Effector memory CD4-positive, alpha-beta T cell (primary cell): ENCODE measurements around the gene NCOA7.
"Not testable (repeated sequence)": the region's sequence is repeated elsewhere in the genome, so short reads cannot be mapped to it uniquely, and the experiment has no call there.

Source experiments
- DNase-seq, 3 donors: peaks; one replicate each; pipeline ENCODE4 v3.0.0-alpha.2; 2020
- H3K27ac ChIP-seq: 2 replicates; pipeline ENCODE4 v1.7.0; 2013; ENCODE audit warnings: mild to moderate bottlenecking, low read length, moderate library complexity; ENCODE audit not compliant: insufficient read depth, poor library complexity, severe bottlenecking
- H3K27me3 ChIP-seq: replicated peaks from 2 replicates; pipeline ENCODE4 v1.7.0; 2013; ENCODE audit warnings: mild to moderate bottlenecking, low read length; ENCODE audit not compliant: insufficient read depth, control insufficient read depth, poor library complexity, severe bottlenecking
- H3K36me3 ChIP-seq: 2 replicates; pipeline ENCODE4 v1.7.0; 2013; ENCODE audit warnings: mild to moderate bottlenecking, low read length, moderate library complexity; ENCODE audit not compliant: control insufficient read depth, insufficient read depth
- H3K4me1 ChIP-seq: 2 replicates; pipeline ENCODE4 v1.7.0; 2013; ENCODE audit warnings: low read length, mild to moderate bottlenecking; ENCODE audit not compliant: control insufficient read depth, insufficient read depth, poor library complexity, severe bottlenecking
- H3K4me3 ChIP-seq: 2 replicates; pipeline ENCODE4 v1.7.0; 2013; ENCODE audit warnings: low read length, low read depth, mild to moderate bottlenecking; ENCODE audit not compliant: insufficient read depth, poor library complexity, severe bottlenecking
- H3K9me3 ChIP-seq: 2 replicates; pipeline ENCODE4 v1.7.0; 2013; ENCODE audit warnings: mild to moderate bottlenecking, low read length, moderate library complexity; ENCODE audit not compliant: control insufficient read depth

NCOA7 gene

GRCh38 chr6:125886914-125887313 is 96.2 kb downstream of the NCOA7 start:
- Histone ChIP-seq H3K4me1 (no peaks in the 10 kb centered on the region), H3K27ac (no peak overlapping the region), H3K9me3 (no peaks in the 10 kb centered on the region), H3K27me3 (no peaks in the 10 kb centered on the region), H3K36me3 (peaks cover 46% of the 10 kb centered on the region), H3K4me3 (no peak overlapping the region)
- DNase-seq = no peak

GRCh38 chr6:125887372-125887771 is 96.6 kb downstream of the NCOA7 start:
- Histone ChIP-seq H3K4me1 (no peaks in the 10 kb centered on the region), H3K36me3 (peaks cover 41% of the 10 kb centered on the region), H3K4me3 (no peak overlapping the region), H3K27me3 (no peaks in the 10 kb centered on the region), H3K27ac (no peak overlapping the region), H3K9me3 (no peaks in the 10 kb centered on the region)
- no peak for DNase-seq

DNA sequence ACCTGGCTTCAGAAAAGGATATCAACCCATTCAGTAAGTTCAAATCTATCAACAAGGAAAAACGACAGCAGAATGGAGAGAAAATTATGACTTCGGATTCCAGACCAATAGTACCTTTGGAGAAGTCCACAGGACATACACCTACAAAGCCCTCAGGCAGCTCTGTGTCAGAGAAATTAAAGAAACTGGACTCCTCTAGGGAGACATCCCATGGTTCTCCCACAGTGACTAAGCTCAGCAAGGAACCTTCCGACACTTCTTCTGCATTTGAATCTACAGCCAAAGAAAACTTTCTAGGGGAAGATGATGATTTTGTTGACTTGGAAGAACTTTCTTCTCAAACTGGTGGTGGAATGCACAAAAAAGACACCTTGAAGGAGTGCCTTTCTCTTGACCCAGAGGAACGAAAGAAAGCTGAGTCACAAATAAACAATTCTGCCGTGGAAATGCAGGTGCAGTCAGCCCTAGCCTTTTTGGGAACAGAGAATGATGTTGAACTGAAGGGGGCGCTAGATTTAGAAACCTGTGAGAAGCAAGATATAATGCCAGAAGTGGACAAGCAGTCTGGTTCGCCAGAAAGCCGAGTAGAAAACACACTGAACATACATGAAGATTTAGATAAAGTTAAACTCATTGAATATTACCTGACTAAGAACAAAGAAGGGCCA is 98.4 kb downstream of the NCOA7 start:
- no peaks in the 10 kb centered on the region for H3K9me3 ChIP-seq
- no peaks in the 10 kb centered on the region for H3K27me3 ChIP-seq
- DNase-seq = peak in 1 of 3 donors; percentile 3
- no peak overlapping the region for H3K27ac ChIP-seq
- H3K36me3 ChIP-seq = peaks cover 39% of the 10 kb centered on the region
- no peaks in the 10 kb centered on the region for H3K4me1 ChIP-seq
- no peak overlapping the region for H3K4me3 ChIP-seq

- H3K4me3 ChIP-seq = no peak overlapping the region
- H3K27ac ChIP-seq = no peak overlapping the region
- DNase-seq = no peak
- no peaks in the 10 kb centered on the region for H3K9me3 ChIP-seq
- peaks cover 7% of the 10 kb centered on the region for H3K4me1 ChIP-seq
- H3K36me3 ChIP-seq = peaks cover 10% of the 10 kb centered on the region
- no peaks in the 10 kb centered on the region for H3K27me3 ChIP-seq
These were observed 109.0 kb downstream of the NCOA7 start for GRCh38 chr6:125899726-125900182.

DNA sequence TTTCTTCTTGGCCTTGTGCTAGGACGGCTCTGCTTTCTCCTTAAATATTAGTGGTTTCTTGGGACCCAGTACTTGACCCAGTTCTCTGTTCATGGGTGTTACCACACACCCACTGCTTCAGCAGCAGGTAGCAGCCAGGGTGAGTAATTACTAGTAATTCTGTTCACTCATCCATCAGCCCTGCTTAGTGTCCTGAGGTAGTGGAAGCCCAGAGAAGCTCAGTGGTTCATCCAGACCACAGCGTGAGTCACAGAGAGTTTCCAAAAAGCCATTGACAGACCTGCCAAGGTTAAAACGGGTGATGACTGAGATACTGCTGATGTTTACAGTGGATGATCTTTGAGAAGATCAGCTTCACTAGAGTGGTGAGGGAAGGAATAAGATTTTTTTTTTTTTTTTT is 114.1 kb downstream of the NCOA7 start:
- no peak overlapping the region for H3K4me3 ChIP-seq
- H3K4me1 ChIP-seq = peaks cover 8% of the 10 kb centered on the region
- no peaks in the 10 kb centered on the region for H3K9me3 ChIP-seq
- H3K36me3 ChIP-seq = peaks cover 5% of the 10 kb centered on the region
- peak; percentile 37 to 47 (median 40) for DNase-seq
- H3K27me3 ChIP-seq = no peaks in the 10 kb centered on the region
- no peak overlapping the region for H3K27ac ChIP-seq

- H3K4me3 ChIP-seq = no peak overlapping the region
- no peaks in the 10 kb centered on the region for H3K27me3 ChIP-seq
- H3K36me3 ChIP-seq = peaks cover 9% of the 10 kb centered on the region
- peaks cover 8% of the 10 kb centered on the region for H3K4me1 ChIP-seq
- no peaks in the 10 kb centered on the region for H3K9me3 ChIP-seq
- DNase-seq = peak in 1 of 3 donors; percentile 22
- no peak overlapping the region for H3K27ac ChIP-seq
These were observed 115.6 kb downstream of the NCOA7 start for GRCh38 chr6:125906158-125906998.

- no peaks in the 10 kb centered on the region for H3K9me3 ChIP-seq
- no peak overlapping the region for H3K27ac ChIP-seq
- peaks cover 16% of the 10 kb centered on the region for H3K36me3 ChIP-seq
- DNase-seq = no peak
- no peaks in the 10 kb centered on the region for H3K27me3 ChIP-seq
- no peaks in the 10 kb centered on the region for H3K4me1 ChIP-seq
- H3K4me3 ChIP-seq = no peak overlapping the region
These were observed 119.8 kb downstream of the NCOA7 start for GRCh38 chr6:125910527-125910926.

- not testable (repeated sequence) for H3K27me3 ChIP-seq, H3K4me1 ChIP-seq, DNase-seq, H3K4me3 ChIP-seq, H3K27ac ChIP-seq, H3K9me3 ChIP-seq
- peaks cover 19% of the 10 kb centered on the region for H3K36me3 ChIP-seq
These were observed 120.3 kb downstream of the NCOA7 start for GRCh38 chr6:125911051-125911451.

GRCh38 chr6:125912430-125912829 is 121.7 kb downstream of the NCOA7 start:
- H3K27me3 ChIP-seq, H3K9me3 ChIP-seq, H3K4me3 ChIP-seq, DNase-seq, H3K4me1 ChIP-seq, H3K27ac ChIP-seq: not testable (repeated sequence)
- peaks cover 24% of the 10 kb centered on the region for H3K36me3 ChIP-seq

GRCh38 chr6:125913145-125913544 is 122.4 kb downstream of the NCOA7 start:
- no peaks in the 10 kb centered on the region for H3K9me3 ChIP-seq
- H3K27me3 ChIP-seq = no peaks in the 10 kb centered on the region
- DNase-seq = no peak
- no peak overlapping the region for H3K27ac ChIP-seq
- peaks cover 20% of the 10 kb centered on the region for H3K36me3 ChIP-seq
- no peak overlapping the region for H3K4me3 ChIP-seq
- peaks cover 1% of the 10 kb centered on the region for H3K4me1 ChIP-seq
